DMS153 treated with DMSO at 0.1 percent for 48 hours (cell line): ENCODE results near the gene AP2B1.

Source experiments
- DNase-seq: peaks from one replicate; lab custom pipeline; 2025; ENCODE audit not compliant: unreplicated experiment; lab: John Stamatoyannopoulos, UW

Gene AP2B1

GRCh38 chr17:35727635-35728034 is 140.5 kb downstream of the AP2B1 start:
- DNase-seq: no peak

DNA sequence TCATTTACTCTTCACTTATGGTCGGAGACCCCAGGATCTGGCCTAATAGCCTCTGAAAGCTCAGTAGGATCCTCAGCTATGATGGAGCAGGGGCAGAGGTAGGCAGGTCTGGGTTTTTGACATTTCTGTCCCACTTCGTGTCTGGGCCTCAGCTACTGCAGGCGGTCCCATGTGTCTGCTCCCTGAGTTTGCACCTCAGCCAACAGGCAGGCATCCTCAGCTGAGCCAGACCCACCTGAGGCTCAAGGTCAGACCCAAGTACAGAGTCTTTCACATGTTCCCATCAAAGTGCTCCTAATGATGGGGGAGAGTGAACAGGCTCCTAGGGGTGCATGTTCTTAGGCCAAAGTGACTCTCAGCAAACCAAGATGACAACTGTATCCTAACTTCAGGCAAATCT is 141.4 kb downstream of the AP2B1 start:
- no peak for DNase-seq

- DNase-seq: no peak
Observed at GRCh38 chr17:35729405-35729833, 142.3 kb downstream of the AP2B1 start.

DNA sequence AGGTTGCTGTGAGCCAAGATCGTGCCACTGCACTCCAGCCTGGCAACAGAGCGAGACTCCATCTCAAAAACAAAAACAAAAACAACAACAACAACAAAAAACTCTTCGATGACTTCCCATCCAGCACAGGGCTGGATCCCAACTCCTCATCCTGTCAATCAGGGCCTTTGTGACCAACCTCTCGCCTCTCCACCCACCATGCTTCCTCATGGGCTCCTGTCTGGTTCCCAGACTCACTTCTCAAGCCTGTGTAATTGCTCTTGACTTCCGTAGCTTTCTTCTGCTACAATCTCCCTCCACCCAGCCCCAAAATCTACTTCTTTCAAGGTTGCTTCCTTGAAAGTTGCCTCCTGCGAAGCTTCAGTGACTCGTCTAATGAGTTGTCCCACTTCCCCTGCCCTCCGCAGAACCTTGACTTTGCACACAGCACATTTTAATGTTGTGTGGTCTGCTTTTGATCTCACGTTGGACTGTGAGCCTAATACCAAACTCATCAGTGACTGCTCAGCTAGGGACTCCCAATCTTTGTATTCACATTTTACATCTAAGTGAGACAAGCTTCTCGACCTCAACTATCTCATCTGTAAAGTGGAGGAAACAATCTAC is 143.4 kb downstream of the AP2B1 start:
- DNase-seq: no peak

DNA sequence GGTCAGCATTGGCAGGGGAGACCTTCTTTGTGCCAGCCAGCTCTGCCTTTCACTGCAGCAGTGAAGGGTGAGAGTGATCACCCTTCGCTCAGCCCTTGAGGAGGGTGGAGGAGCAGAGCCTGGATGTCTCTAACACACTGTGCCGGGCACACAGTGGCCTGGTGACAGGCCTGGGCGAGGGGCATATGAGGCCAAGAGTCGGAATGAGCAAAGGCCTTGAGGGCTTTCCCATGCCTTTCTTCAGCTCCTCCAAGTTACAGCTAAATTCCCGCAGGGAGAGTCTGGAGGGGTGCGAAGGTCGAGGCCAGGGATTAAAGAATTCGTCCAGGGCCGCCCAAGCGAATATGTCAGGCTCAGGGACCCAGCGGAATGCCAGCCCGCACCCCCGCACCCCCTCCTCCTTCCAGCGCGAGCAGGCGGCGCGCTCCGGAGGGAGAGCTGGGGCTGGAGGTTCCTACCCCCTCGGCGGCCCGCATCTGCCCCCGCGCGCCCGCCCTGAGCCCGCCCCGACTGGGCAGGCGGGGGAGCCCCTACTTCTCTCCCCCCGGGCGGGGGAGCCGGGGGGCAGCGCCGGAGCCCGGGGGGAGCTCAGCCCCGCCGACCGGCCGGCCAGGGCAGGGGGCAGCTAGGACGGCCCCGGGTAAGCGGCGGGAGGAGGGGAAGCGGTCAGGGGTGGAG is 144.3 kb downstream of the AP2B1 start, which contains the start of gene RASL10B:
Gene RASL10B, plus strand, starts transcription at position 401 of the 678 bp plus-strand sequence. CDS start 3,546 bp downstream, outside the sequence.
- no peak for DNase-seq

- no peak for DNase-seq
Observed at GRCh38 chr17:35731917-35732805, 145.0 kb downstream of the AP2B1 start.

DNA sequence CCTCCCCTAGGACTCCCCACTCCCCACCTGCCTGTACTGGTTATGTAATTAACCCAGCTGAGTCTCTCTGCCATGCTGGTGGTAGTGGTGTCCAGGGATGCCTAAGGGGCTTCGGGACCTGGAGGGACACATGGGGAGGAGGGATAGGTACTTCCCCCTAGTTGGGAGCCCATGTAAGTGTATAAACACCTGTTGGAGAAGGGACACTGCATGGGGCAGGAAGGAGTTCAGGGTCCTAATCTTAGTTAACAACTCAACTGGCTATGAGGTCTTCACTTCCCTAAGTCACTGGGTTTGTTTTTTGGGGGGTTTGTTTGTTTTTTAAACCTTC is 145.6 kb downstream of the AP2B1 start:
- DNase-seq: no peak

- no peak for DNase-seq
Observed at GRCh38 chr17:35733366-35733765, 146.2 kb downstream of the AP2B1 start.

DNA sequence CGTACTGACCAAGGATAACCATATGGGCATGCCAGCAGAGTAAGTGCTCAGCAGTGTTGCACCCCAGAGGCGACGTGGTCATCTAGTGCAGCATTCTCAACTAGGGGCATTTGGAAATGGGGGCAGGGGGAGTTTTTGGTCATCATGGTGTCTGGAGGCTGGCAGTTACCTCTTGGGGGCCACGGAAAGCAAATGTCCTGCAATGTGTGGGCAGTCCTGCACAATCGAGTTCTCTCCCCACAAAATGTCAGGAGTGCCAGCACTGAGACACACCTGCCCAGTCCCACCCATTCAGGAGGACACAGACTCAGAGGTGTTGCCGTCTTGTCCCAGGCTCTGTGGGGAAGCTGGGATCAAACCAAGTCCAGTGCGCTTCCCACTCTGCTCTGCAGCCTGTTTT is 147.3 kb downstream of the AP2B1 start:
- DNase-seq: no peak

DNA sequence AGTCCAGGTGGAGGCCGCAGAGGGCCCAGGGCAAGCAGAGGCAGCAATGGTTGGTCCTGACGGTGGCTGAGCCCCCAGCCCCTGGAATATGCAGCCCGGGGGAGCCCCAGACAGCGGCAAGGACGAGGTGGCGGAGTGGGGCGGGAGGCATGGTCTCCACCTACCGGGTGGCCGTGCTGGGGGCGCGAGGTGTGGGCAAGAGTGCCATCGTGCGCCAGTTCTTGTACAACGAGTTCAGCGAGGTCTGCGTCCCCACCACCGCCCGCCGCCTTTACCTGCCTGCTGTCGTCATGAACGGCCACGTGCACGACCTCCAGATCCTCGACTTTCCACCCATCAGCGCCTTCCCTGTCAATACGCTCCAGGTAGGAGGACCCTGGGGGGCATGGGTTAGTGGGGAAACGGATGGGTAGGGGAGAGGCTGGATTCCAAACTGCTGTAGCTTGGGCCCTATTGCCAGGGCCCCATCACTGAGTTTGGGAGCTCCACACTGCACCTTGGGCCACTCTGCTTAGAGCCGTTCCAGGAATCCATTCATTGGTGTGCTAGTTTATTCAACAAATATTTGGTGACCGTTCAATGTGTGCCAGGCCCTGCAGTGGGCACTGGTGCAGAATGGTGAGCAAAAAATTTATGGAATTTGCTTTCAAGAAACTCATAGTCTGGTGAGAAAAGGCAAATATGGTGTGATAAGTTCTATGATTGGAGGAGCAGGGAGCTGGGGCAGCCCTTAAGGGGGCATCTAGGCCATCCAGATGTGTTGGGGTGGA is 148.1 kb downstream of the AP2B1 start:
- DNase-seq: no peak

GRCh38 chr17:35736236-35736635 is 149.1 kb downstream of the AP2B1 start:
- DNase-seq: no peak

DNA sequence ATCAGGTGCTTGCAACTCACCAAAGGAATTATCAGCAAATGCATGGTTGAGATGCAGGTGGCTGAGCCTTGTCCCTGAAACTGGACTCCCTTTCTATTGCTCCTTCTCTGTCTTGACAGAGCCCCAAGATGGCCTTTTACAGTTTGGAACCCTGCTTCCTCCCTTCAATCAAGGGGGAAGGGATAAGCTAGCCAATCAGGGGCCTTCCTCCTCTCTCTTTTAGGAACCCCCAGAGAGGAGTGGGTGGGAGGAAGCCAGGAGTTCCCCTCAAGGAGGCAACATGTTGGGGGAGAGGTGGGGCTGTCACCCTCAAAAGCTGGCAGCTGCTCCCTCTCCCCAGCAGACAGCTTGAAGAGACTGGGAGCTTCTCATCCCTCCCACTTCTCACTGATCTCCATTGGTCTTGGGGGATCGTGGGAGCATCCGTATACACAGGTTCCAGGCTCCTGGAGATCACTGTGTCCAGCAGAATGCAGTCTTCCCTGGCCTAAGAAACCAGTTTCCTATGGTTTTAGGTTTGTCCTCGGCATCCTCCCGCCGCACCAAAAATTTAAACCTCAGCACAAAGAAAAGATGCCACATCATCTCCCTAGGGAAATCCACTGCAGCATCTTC is 151.5 kb downstream of the AP2B1 start:
- DNase-seq: no peak

DNA sequence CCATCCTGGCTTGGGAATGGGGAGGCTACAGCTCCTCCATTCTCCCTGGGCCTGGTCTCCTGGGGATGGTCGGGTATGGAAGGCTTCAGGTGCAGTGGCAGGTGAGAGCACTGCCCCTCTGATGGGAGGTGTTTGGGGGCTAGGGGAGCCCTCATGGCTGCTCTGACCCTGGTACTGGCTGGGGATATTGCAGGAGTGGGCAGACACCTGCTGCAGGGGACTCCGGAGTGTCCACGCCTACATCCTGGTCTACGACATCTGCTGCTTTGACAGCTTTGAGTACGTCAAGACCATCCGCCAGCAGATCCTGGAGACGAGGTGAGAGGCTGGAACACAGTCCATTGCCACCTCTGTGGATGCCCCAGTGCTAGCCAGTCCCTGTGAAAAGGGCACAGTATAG is 153.1 kb downstream of the AP2B1 start:
- DNase-seq: no peak

GRCh38 chr17:35740997-35741931 is 154.1 kb downstream of the AP2B1 start:
- no peak for DNase-seq

DNA sequence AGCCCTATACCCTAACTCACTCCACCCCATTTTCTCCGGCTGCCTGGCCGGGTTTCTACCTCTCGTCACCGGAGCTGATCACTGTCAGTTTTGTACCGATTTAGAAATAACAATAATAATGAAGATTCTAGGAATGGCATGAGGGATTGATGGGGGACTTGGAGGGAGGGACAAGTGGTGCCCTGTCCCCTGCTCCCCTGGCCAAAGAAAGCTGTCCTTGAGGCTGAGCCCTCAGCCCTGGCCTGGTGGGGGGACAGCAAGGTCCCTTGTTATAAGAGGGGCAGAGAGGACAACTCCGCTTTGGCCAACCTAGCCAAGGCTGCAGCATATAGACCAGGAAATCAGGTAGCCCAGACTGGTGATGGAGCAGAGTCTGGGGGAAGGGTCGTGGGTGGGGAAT is 155.4 kb downstream of the AP2B1 start:
- no peak for DNase-seq

GRCh38 chr17:35742896-35743477 is 155.9 kb downstream of the AP2B1 start:
- DNase-seq: no peak

GRCh38 chr17:35743626-35744328 is 156.7 kb downstream of the AP2B1 start:
- no peak for DNase-seq

- no peak for DNase-seq
Observed at GRCh38 chr17:35744830-35745229, 157.7 kb downstream of the AP2B1 start.

GRCh38 chr17:35745246-35745645 is 158.1 kb downstream of the AP2B1 start:
- no peak for DNase-seq
